LNCaP clone FGC (cell line): ENCODE data around the gene NFE2L1.
"Not testable (repeated sequence)": the region's sequence is repeated elsewhere in the genome, so short reads cannot be mapped to it uniquely, and the experiment has no call there.

Experiments used
- DNase-seq: peaks from one replicate; pipeline ENCODE4 v3.0.0-alpha.2; 2011; ENCODE audit warnings: low read depth
- H3K4me3 ChIP-seq: 2 replicates; pipeline ENCODE4 v1.5.1; 2011; ENCODE audit warnings: mild to moderate bottlenecking, low read depth, low read length, control low read depth
- CTCF ChIP-seq: IDR thresholded peaks from 2 replicates; pipeline ENCODE4 v1.5.1; 2012; ENCODE audit warnings: mild to moderate bottlenecking; ENCODE audit not compliant: control insufficient read depth, insufficient read depth; ENCODE audit errors: extremely low read depth

NFE2L1 gene

DNA sequence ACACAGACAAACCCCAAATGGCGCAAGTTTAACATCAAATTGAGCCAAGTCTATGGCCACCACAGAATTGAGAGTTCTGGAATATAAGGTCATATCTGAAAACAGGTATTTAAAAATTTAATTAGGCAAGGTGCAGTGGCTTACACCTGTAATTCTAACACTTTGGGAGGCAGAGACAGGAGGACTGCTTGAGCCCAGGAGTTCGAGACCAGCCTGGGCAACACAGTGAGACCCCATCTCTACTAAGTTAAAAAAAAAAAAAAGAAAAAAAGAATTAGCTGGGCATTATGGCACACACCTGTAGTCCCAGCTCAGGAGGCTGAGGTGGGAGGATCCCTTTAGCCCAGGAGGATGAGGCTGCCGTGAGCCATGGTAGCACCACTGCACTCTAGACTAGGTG, 19.1 kb downstream of the NFE2L1 start:
- H3K4me3 ChIP-seq: no peak overlapping the region
- DNase-seq: no peak
- no peak for TF ChIP-seq CTCF

DNA sequence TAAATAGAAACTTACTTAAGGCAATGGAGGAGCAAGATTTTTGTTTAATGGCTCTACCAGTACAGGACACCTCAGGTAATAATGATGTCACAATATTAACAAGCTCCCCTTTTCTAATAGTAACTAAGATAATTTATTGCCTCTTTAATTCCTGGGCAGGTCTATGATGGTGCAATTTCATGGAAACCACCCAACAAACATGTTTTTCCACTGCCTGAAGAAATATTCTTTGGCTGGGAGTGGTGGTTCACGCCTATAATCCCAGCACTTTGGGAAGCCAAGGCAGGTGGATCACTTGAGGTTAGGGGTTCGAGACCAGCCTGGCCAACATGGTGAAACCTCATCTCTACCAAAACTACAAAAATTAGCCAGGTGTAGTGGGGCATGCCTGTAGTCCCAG, 19.6 kb downstream of the NFE2L1 start:
- H3K4me3 ChIP-seq: not testable (repeated sequence)
- peak; percentile 62 for DNase-seq

- H3K4me3 ChIP-seq: no peak overlapping the region
- no peak for DNase-seq
- 0 out of 2 replicates have a peak, but pooled peaks have one; percentile 20 for TF ChIP-seq CTCF
Measured at GRCh38 chr17:48068491-48068961, 20.4 kb downstream of the NFE2L1 start.

GRCh38 chr17:48070195-48070594, 22.0 kb downstream of the NFE2L1 start:
- no peak for DNase-seq
- TF ChIP-seq CTCF: no peak
- no peak overlapping the region for H3K4me3 ChIP-seq

DNA sequence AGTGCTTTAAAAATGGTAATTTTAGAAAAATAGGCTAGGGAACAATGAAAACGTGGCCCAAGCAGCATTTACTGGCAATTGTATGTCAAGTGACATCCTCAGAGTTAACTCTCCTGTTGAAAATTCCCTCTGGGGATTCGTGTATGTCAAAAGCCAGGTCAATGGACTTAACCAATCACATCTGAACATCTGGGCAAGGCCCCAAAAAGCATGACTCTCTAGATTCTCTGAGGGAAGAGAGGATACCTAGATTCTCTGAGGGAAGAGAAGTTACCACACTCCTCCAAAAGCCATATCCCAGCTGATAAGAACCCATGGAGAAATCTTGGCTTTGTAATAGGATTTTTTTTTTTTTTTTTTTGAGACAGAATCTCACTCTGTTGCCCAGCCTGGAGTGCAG, 23.5 kb downstream of the NFE2L1 start:
- no peak for DNase-seq
- TF ChIP-seq CTCF: no peak
- H3K4me3 ChIP-seq: no peak overlapping the region

- H3K4me3 ChIP-seq: not testable (repeated sequence)
Measured at GRCh38 chr17:48072811-48073210, 24.7 kb downstream of the NFE2L1 start.

GRCh38 chr17:48073566-48074094, 25.5 kb downstream of the NFE2L1 start:
- H3K4me3 ChIP-seq, DNase-seq: not testable (repeated sequence)

More at GRCh38 chr17:48072811-48073210, 24.7 kb downstream of the NFE2L1 start:
- DNase-seq: not testable (repeated sequence)

DNA sequence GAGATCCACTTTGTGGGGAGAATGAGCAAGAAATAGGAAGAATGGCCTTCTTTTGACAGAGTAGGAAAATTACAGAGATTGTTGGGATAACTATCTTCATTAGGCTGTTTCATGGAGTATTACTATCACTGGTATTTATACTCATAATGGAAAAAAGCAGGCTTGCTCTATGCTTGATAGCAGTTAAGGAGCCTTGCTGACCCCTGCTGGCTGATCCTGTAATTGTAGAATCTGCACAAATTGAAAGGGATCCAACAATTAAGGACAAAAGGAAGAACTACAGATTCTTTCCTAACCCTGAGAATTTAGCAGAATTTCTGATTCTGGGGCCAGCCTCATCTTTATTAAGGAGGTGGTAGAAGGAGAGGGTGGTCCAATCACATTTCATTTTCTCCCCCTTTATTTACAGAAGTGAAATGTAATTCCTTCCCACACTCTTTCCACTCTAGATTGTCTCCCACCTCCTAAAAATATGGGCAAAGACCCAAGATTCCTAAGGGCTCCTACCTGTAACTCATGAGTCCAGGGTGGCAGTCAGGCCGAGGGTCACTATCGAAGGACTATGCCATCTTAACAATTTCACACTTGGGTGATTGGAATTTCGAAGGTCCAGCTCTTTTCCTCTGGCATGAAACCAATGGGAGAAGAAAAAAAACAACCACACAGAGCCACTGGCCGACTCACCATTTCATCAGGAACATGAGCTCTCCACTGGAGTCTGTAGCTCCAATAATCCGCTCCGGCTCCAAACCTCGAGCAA, 26.3 kb downstream of the NFE2L1 start:
- peak; percentile 53 for DNase-seq

DNA sequence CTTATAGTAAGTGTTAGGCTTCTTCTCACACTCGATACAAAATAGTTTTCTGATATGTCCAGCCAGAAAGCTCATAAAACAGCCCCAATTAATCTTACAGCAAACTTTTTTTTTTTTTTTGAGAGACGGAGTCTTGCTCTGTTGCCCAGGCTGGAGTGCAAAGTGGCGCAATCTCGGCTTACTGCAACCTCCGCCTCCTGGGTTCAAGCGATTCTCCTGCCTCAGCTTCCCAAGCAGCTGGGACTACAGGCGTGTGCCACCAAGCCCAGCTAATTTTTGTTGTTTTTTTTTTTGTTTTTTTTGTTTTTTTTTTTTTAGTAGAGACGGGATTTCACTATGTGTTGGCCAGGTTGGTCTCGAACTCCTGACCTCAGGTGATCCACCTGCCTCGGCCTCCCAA, 29.0 kb downstream of the NFE2L1 start:
- DNase-seq, H3K4me3 ChIP-seq: not testable (repeated sequence)

More for the DNA sequence above, 26.3 kb downstream of the NFE2L1 start:
- no peak overlapping the region for H3K4me3 ChIP-seq
- TF ChIP-seq CTCF: peak; percentile 78
